Lung (tissue), 12 donors: ENCODE measurements around the gene C19orf85. TPM values are rescaled to one million over a fixed set of nuclear protein-coding genes. Genes with fewer than 3 reads are reported as not detected.

Experiments used
- ATAC-seq: fragments of 200-7000 bp; cut with Tn5 transposase; one replicate; pipeline ENCODE4 v1.9.1; 2020; ENCODE audit warnings: moderate number of reproducible peaks; ENCODE audit not compliant: insufficient read depth, low FRiP score
- DNase-seq, 3 donors: peaks; one replicate each; pipeline ENCODE4 v3.0.0-alpha.2; 2013 to 2017
- H3K27ac ChIP-seq, 2 donors: one replicate each; pipeline ENCODE4 v1.5.1; 2013; ENCODE audit warnings: mild to moderate bottlenecking in 2 of 2, moderate library complexity in 2 of 2, control low read depth in 1 of 2, inconsistent platforms in 1 of 2, low read depth in 1 of 2, low read length in 1 of 2
- H3K27me3 ChIP-seq, 3 donors: one replicate each; pipeline ENCODE4 v1.5.1; 2013; ENCODE audit warnings: low read length in 2 of 3; ENCODE audit not compliant: control insufficient read depth in 3 of 3, insufficient read depth in 3 of 3
- H3K36me3 ChIP-seq, 4 donors: one replicate each; pipeline ENCODE4 v1.5.1; 2013; ENCODE audit warnings: low read length in 4 of 4, mild to moderate bottlenecking in 1 of 4, moderate library complexity in 1 of 4; ENCODE audit not compliant: control insufficient read depth in 4 of 4, insufficient read depth in 4 of 4
- H3K4me1 ChIP-seq, 5 donors: one replicate each; pipeline ENCODE4 v1.5.1; 2013; ENCODE audit warnings: low read length in 5 of 5, mild to moderate bottlenecking in 2 of 5, moderate library complexity in 1 of 5; ENCODE audit not compliant: control insufficient read depth in 5 of 5, insufficient read depth in 5 of 5
- H3K4me3 ChIP-seq: one replicate; pipeline ENCODE4 v1.5.1; 2013; ENCODE audit warnings: mild to moderate bottlenecking, control low read depth, moderate library complexity
- H3K9ac ChIP-seq, 2 donors: one replicate each; pipeline ENCODE4 v1.5.1; 2013; ENCODE audit warnings: low read length in 2 of 2, control low read depth in 1 of 2; ENCODE audit not compliant: insufficient read depth in 1 of 2
- H3K9me3 ChIP-seq, 4 donors: one replicate each; pipeline ENCODE4 v1.5.1; 2013; ENCODE audit warnings: low read length in 3 of 4, mild to moderate bottlenecking in 1 of 4, moderate library complexity in 1 of 4; ENCODE audit not compliant: control insufficient read depth in 4 of 4, insufficient read depth in 3 of 4
- CTCF ChIP-seq: IDR thresholded peaks from 2 replicates; pipeline ENCODE4 v1.5.1; 2012; ENCODE audit warnings: mild to moderate bottlenecking; ENCODE audit errors: control extremely low read depth, extremely low read depth
- WGBS, 2 donors: extraction: QIAGEN DNeasy Blood & Tissue Kit; methylation state at CpG; one replicate each; pipeline ENCODE4 v1.1.7; 2013; 5-methylcytosine and 5-hydroxymethylcytosine counted together
- polyA plus RNA-seq, 2 donors: library from polyadenylated mRNA; stranded (reverse); fragments of 200-250 nt; gene quantifications; one replicate each; pipeline ENCODE4 v1.2.1, GENCODE V29; 2013
- total RNA-seq, 2 donors: library from RNA; depleted of rRNA in 1 of 2; stranded (reverse); fragments of >200 nt in 1 of 2; gene quantifications; one replicate each; pipeline ENCODE4 v1.2.1, GENCODE V29; 2014 to 2021
- donor health status: control.
- donor health status: control.
- donor health status: Bipolar disorder and iron deficiency.
- donor health status: healthy.
- donor health status: DM: yes; HTN: yes; CAD: no.

C19orf85 gene
- total and polyA plus RNA-seq, 4 donors = not detected

- WGBS, 2 donors = 89 to 92% methylated on average over 12 of the region's 12 CpGs
- DNase-seq = no peak
- Histone ChIP-seq H3K36me3 (peaks cover 0 to 21% (median 1%) of the 10 kb centered on the region in 4 donors), H3K27me3 (no peaks in the 10 kb centered on the region), H3K4me3 (no peak overlapping the region), H3K9ac (no peak overlapping the region), H3K9me3 (no peaks in the 10 kb centered on the region), H3K4me1 (peaks cover 0 to 14% (median 4%) of the 10 kb centered on the region in 5 donors), H3K27ac (no peak overlapping the region)
- ATAC-seq = no peak
- no peak for TF ChIP-seq CTCF
These were observed 13.8 kb upstream of the C19orf85 start for GRCh38 chr19:55478364-55478763.

- no peak for DNase-seq
These were observed 13.4 kb upstream of the C19orf85 start for GRCh38 chr19:55477905-55478304.

GRCh38 chr19:55476100-55476775 lies 11.7 kb upstream of the C19orf85 start, which contains the start of gene ZNF628:
TSS of gene ZNF628 (plus strand) at chr19:55476617. CDS start at chr19:55479911, 3,294 bp downstream.
- Histone ChIP-seq H3K9me3 (no peaks in the 10 kb centered on the region), H3K4me1 (peaks cover 0 to 14% (median 4%) of the 10 kb centered on the region in 5 donors), H3K36me3 (peaks cover 0 to 2% (median 0%) of the 10 kb centered on the region in 4 donors), H3K27me3 (no peaks in the 10 kb centered on the region), H3K27ac (peak within 1 kb of the TSS; percentile 61 to 87), H3K4me3 (peak within 1 kb of the TSS; percentile 46), H3K9ac (peak within 1 kb of the TSS in 1 of 2 donors; percentile 42)
- ATAC-seq (peak; percentile 96), DNase-seq (peak; percentile 99 to 100 (median 99))
- no peak for TF ChIP-seq CTCF
- 1% methylated on average over 44 to 61 of the region's 61 CpGs for WGBS, 2 donors

More at GRCh38 chr19:55477905-55478304, 13.4 kb upstream of the C19orf85 start:
- WGBS, 2 donors = 89 to 90% methylated on average over 13 of the region's 13 CpGs
- peaks cover 0 to 17% (median 1%) of the 10 kb centered on the region in 4 donors for H3K36me3 ChIP-seq
- TF ChIP-seq CTCF = no peak
- H3K4me1 ChIP-seq = peaks cover 0 to 14% (median 4%) of the 10 kb centered on the region in 5 donors
- no peak overlapping the region for H3K4me3 ChIP-seq
- no peak overlapping the region for H3K9ac ChIP-seq
- H3K27me3 ChIP-seq = no peaks in the 10 kb centered on the region
- ATAC-seq = no peak
- H3K27ac ChIP-seq = no peak overlapping the region
- H3K9me3 ChIP-seq = no peaks in the 10 kb centered on the region
